Kidney (tissue), 14 donors: ENCODE measurements around the gene NOL3. TPM values are rescaled to one million over a fixed set of nuclear protein-coding genes. Genes with fewer than 3 reads are reported as not detected.

Experiments used
- DNase-seq, 5 donors: peaks; one replicate each; pipeline ENCODE4 v3.0.0-alpha.2; 2013 to 2020
- FAIRE-seq: peaks from 2 replicates; lab custom pipeline; 2012; peaks lifted over from hg19 to GRCh38; lab: Jason Lieb, UNC
- H3K27ac ChIP-seq, 2 donors: one replicate each; pipeline ENCODE4 v1.7.0; 2013; ENCODE audit warnings: low read depth in 2 of 2, low read length in 2 of 2, inconsistent platforms in 1 of 2
- H3K27me3 ChIP-seq: one replicate; pipeline ENCODE4 v1.7.1; 2013; ENCODE audit warnings: low read length, inconsistent platforms; ENCODE audit not compliant: control insufficient read depth, insufficient read depth
- H3K36me3 ChIP-seq, 3 donors: one replicate each; pipeline versions ENCODE4 v1.7.0 to v1.7.1; 2013; ENCODE audit warnings: low read length in 3 of 3, control low read depth in 1 of 3, inconsistent platforms in 1 of 3; ENCODE audit not compliant: insufficient read depth in 3 of 3, control insufficient read depth in 2 of 3
- H3K4me1 ChIP-seq, 3 donors: one replicate each; pipeline versions ENCODE4 v1.7.0 to v1.7.1; 2013; ENCODE audit warnings: low read length in 3 of 3, inconsistent platforms in 1 of 3, low read depth in 1 of 3; ENCODE audit not compliant: control insufficient read depth in 2 of 3, insufficient read depth in 2 of 3
- H3K4me3 ChIP-seq, 3 donors: one replicate each; pipeline versions ENCODE4 v1.7.0 to v1.8.1; 2013; ENCODE audit warnings: low read length in 3 of 3, control low read depth in 1 of 3, inconsistent platforms in 1 of 3
- H3K9ac ChIP-seq, 3 donors: one replicate each; pipeline versions ENCODE4 v1.7.0 to v1.7.1; 2013; ENCODE audit warnings: low read length in 3 of 3, control low read depth in 1 of 3, inconsistent platforms in 1 of 3
- H3K9me3 ChIP-seq, 3 donors: one replicate each; pipeline versions ENCODE4 v1.7.0 to v1.7.1; 2013; ENCODE audit warnings: low read length in 3 of 3, control low read depth in 1 of 3, inconsistent platforms in 1 of 3; ENCODE audit not compliant: control insufficient read depth in 2 of 3, insufficient read depth in 1 of 3
- CTCF ChIP-seq: IDR thresholded peaks from 3 replicates; pipeline ENCODE4 v1.5.1; 2012; ENCODE audit warnings: mild to moderate bottlenecking, moderate library complexity, borderline replicate concordance; ENCODE audit not compliant: insufficient read depth; ENCODE audit errors: extremely low read depth
- intact Hi-C: fragments of 100-400 bp; cut with DNase I; formaldehyde crosslinking; loops from one replicate; pipeline ENCODE4 v1.11.1; 2022
- polyA plus RNA-seq: library from polyadenylated mRNA; stranded (reverse); fragments of 350-450 nt; fragmentation: Illumina TruSeq; extraction: RNeasy Lipid Tissue Mini Kit (QIAGEN cat#74804); gene quantifications from one replicate; pipeline ENCODE4 v1.2.3, GENCODE V29; 2014; ENCODE audit warnings: low read depth, low replicate concordance; ENCODE audit not compliant: insufficient read depth
- total RNA-seq: library from RNA; stranded (reverse); fragmentation: NEBNext Ultra II Directional; extraction: Animal tissue kit (Norgen Biotek cat#: 25700); gene quantifications from one replicate; pipeline ENCODE4 v1.2.1, GENCODE V29; 2021
- donor health status: control.
- donor health status: control.
- donor health status: control.
- donor health status: control.
- donor health status: control.
- donor health status: DM: yes; HTN: yes; CAD: no.
- donor health status: Normal renal cell carcinoma (clear cell type).

NOL3 gene
- total and polyA plus RNA-seq, 2 donors from 2014 or later = 35.3 to 36.4 TPM

GRCh38 chr16:67144943-67145342, 25.4 kb upstream of the NOL3 start:
- DNase-seq = no peak
- FAIRE-seq = no peak
- no peak overlapping the region for H3K27ac ChIP-seq
- intact Hi-C loops = no loop called here
- no peaks in the 10 kb centered on the region for H3K27me3 ChIP-seq
- no peak overlapping the region for H3K9ac ChIP-seq
- no peaks in the 10 kb centered on the region for H3K9me3 ChIP-seq
- no peak for TF ChIP-seq CTCF
- H3K4me1 ChIP-seq = no peaks in the 10 kb centered on the region
- peaks cover 5 to 62% (median 39%) of the 10 kb centered on the region in 3 donors for H3K36me3 ChIP-seq
- no peak overlapping the region for H3K4me3 ChIP-seq

- Histone ChIP-seq H3K4me3 (no peak overlapping the region), H3K27ac (no peak overlapping the region), H3K9me3 (no peaks in the 10 kb centered on the region), H3K27me3 (no peaks in the 10 kb centered on the region), H3K36me3 (peaks cover 5 to 55% (median 32%) of the 10 kb centered on the region in 3 donors), H3K4me1 (peaks cover 0 to 4% (median 0%) of the 10 kb centered on the region in 3 donors), H3K9ac (no peak overlapping the region)
- no peak for TF ChIP-seq CTCF
- DNase-seq (peak in 1 of 5 donors; percentile 18), FAIRE-seq (no peak)
- intact Hi-C loops = no loop called here
Measured at GRCh38 chr16:67145746-67146145, 24.6 kb upstream of the NOL3 start.

- H3K9ac ChIP-seq = no peak overlapping the region
- no peaks in the 10 kb centered on the region for H3K27me3 ChIP-seq
- H3K36me3 ChIP-seq = peaks cover 5 to 45% (median 27%) of the 10 kb centered on the region in 3 donors
- H3K27ac ChIP-seq = no peak overlapping the region
- no peak overlapping the region for H3K4me3 ChIP-seq
- intact Hi-C loops = no loop called here
- peak in 1 of 5 donors; percentile 41 for DNase-seq
- FAIRE-seq = no peak
- peaks cover 0 to 13% (median 0%) of the 10 kb centered on the region in 3 donors for H3K4me1 ChIP-seq
- H3K9me3 ChIP-seq = no peaks in the 10 kb centered on the region
- no peak for TF ChIP-seq CTCF
Measured at GRCh38 chr16:67146523-67147357, 23.6 kb upstream of the NOL3 start.
